ENCODE results near the gene TMEM220. TPM values are rescaled to one million over a fixed set of nuclear protein-coding genes. Genes with fewer than 3 reads are reported as not detected.

TMEM220 gene
- total and polyA plus RNA-seq, 10 of the 15 experiments (the other 5 are each of a cell fraction or from before 2014, with no cell fraction given) = 0.02 to 0.30 (median 0.06) TPM; not detected in 1

- no peaks in the 10 kb centered on the region for H3K27me3 ChIP-seq (replicated peaks in 1 of 2; ENCODE audit: control insufficient read depth in 2 of 2, insufficient read depth in 2 of 2, low read length in 1 of 2)
- RAD21 ChIA-PET (ENCODE audit: unreplicated experiment) = no interaction called here
- intact Hi-C loops (cut with micrococcal nuclease; ENCODE audit: unreplicated experiment) (loop anchor here (10.0 kb wide), 1 partner anchor 105 kb away; no protein-coding TSS in a partner anchor), in situ Hi-C loops (cut with MboI) (loop anchor here (5.0 kb wide), 1 partner anchor 108 kb away; no protein-coding TSS in a partner anchor)
- H3K9me3 ChIP-seq (replicated peaks; ENCODE audit: control insufficient read depth, insufficient read depth, low read length) = no peaks in the 10 kb centered on the region
- H3K4me2 ChIP-seq (ENCODE audit: control insufficient read depth, insufficient read depth) = no peak overlapping the region
- no TSS peak for BruUV-seq (replicated peaks)
- ATAC-seq (no peak), DNase-seq (ENCODE audit: low read depth, low spot score) (no peak), FAIRE-seq (no peak)
- no peaks in the 10 kb centered on the region for H3K4me1 ChIP-seq (ENCODE audit: control insufficient read depth, insufficient read depth, low read length)
- no peak overlapping the region for H3K27ac ChIP-seq (ENCODE audit: control insufficient read depth, insufficient read depth)
- H4K20me1 ChIP-seq (ENCODE audit: control insufficient read depth, insufficient read depth) = no peaks in the 10 kb centered on the region
- no peak overlapping the region for H2AFZ ChIP-seq (ENCODE audit: control insufficient read depth, low read depth, low read length)
- SMC1A ChIA-PET (ENCODE audit: uncharacterized antibody, unreplicated experiment) = no interaction called here
- CTCF ChIA-PET = no interaction called here
- no peak overlapping the region for H3K9ac ChIP-seq (ENCODE audit: control insufficient read depth, insufficient read depth, low read length)
- H3K79me2 ChIP-seq (ENCODE audit: control insufficient read depth, insufficient read depth, low read length) = no peaks in the 10 kb centered on the region
- 57% methylated on average over 5 of the region's 5 CpGs for WGBS (ENCODE audit: insufficient coverage, insufficient replicate concordance, low lambda C conversion rate, missing lambda C conversion rate)
- no peak for TF ChIP-seq KAT2A (conservative IDR thresholded peaks at IDR 0.05; ENCODE audit: control insufficient read depth, low read depth, low read length)
- no peak for TF ChIP-seq ATF2 (IDR thresholded peaks at IDR 0.05; ENCODE audit: low read length)
- no peak for TF ChIP-seq ZNF622 (IDR thresholded peaks at IDR 0.05)
- TF ChIP-seq SMAD1 (IDR thresholded peaks at IDR 0.05; ENCODE audit: low read depth, partially characterized antibody) = no peak
- TF ChIP-seq E4F1 (IDR thresholded peaks at IDR 0.05; ENCODE audit: borderline replicate concordance, partially characterized antibody) = no peak
- no peak for TF ChIP-seq ZNF592 (IDR thresholded peaks at IDR 0.05)
- no peak for TF ChIP-seq CBX3 (IDR thresholded peaks at IDR 0.05; ENCODE audit: borderline replicate concordance, low read depth)
- TF ChIP-seq STAT3 (IDR thresholded peaks at IDR 0.05; ENCODE audit: low read depth, low read length) = no peak
- no peak for TF ChIP-seq CUX1 (IDR thresholded peaks at IDR 0.05; ENCODE audit: insufficient replicate concordance, low read depth, low read length)
- H3K36me3 ChIP-seq (ENCODE audit: control insufficient read depth in 2 of 2, insufficient read depth in 2 of 2, low read length in 1 of 2) = no peaks in the 10 kb centered on the region
- H3K4me3 ChIP-seq = no peak overlapping the region
- POLR2A ChIA-PET = no interaction called here
These were observed 9.6 kb upstream of the TMEM220 start for GRCh38 chr17:10739386-10739785.

Data from GM12878 (cell line).